WTC11 (cell line): ENCODE results near the gene AREL1. TPM values are rescaled to one million over a fixed set of nuclear protein-coding genes. Genes with fewer than 3 reads are reported as not detected.

Experiments
- ATAC-seq: fragments of 200-7000 bp; cut with Tn5 transposase; 2 replicates; pipeline ENCODE4 v1.10.0; 2021; ENCODE audit warnings: mild to moderate bottlenecking, moderate library complexity
- CTCF ChIA-PET: fragments of 300-600 bp; sonication (Branson Sonifier 250); formaldehyde crosslinking; loops from one replicate; lab custom pipeline; 2021; ENCODE audit warnings: antibody characterized with exemption; lab: Charles Lee
- POLR2A ChIA-PET: fragments of 350-600 bp; sonication (Branson Sonifier 250); formaldehyde crosslinking; loops from one replicate; lab custom pipeline; 2021; ENCODE audit warnings: antibody characterized with exemption; lab: Charles Lee
- DNase-seq: peaks from one replicate; pipeline ENCODE4 v3.0.0; 2021; ENCODE audit warnings: low spot score
- H3K27ac Mint-ChIP-seq: 2 replicates; pipeline ENCODE4 v1.8.0; 2021; ENCODE audit warnings: mixed read lengths
- H3K27me3 Mint-ChIP-seq: 2 replicates; pipeline ENCODE4 v1.8.0; 2021; ENCODE audit warnings: low read depth, mild to moderate bottlenecking, moderate library complexity, mixed read lengths
- H3K36me3 Mint-ChIP-seq: 2 replicates; pipeline ENCODE4 v1.8.0; 2021; ENCODE audit warnings: mixed read lengths
- H3K4me1 Mint-ChIP-seq: 2 replicates; pipeline ENCODE4 v1.8.0; 2022; ENCODE audit warnings: mixed read lengths
- H3K4me3 Mint-ChIP-seq: 2 replicates; pipeline ENCODE4 v1.8.0; 2021; ENCODE audit warnings: mild to moderate bottlenecking, moderate library complexity, mixed read lengths
- H3K9me3 Mint-ChIP-seq: 2 replicates; pipeline ENCODE4 v1.8.0; 2021; ENCODE audit warnings: mixed read lengths
- FOXK1 ChIP-seq: sonication (generic); formaldehyde crosslinking; IDR thresholded peaks from 2 replicates; pipeline ENCODE4 v1.8.0; 2022; ENCODE audit warnings: mild to moderate bottlenecking, moderate library complexity, missing genetic modification reagents
- FOXP1 ChIP-seq: sonication (generic); formaldehyde crosslinking; IDR thresholded peaks from 2 replicates; pipeline ENCODE4 v1.8.0; 2022; ENCODE audit warnings: missing genetic modification reagents, mild to moderate bottlenecking, moderate library complexity, borderline replicate concordance
- MXD4 ChIP-seq: fragments of 250-450 bp; sonication (Bioruptor Pico); IDR thresholded peaks from 2 replicates; pipeline ENCODE4 v1.8.0; 2021; ENCODE audit warnings: mild to moderate bottlenecking, moderate library complexity, borderline replicate concordance
- NFE2L1 ChIP-seq: sonication (generic); formaldehyde crosslinking; IDR thresholded peaks from 2 replicates; pipeline ENCODE4 v1.8.1; 2023; ENCODE audit warnings: missing genetic modification reagents
- OVOL2 ChIP-seq: fragments of 250-450 bp; sonication (Bioruptor Pico); IDR thresholded peaks from 2 replicates; pipeline ENCODE4 v1.9.0; 2021; ENCODE audit warnings: mild to moderate bottlenecking, borderline replicate concordance
- SP1 ChIP-seq: sonication (generic); formaldehyde crosslinking; conservative IDR thresholded peaks from 2 replicates; pipeline ENCODE4 v1.8.1; 2022; ENCODE audit warnings: missing genetic modification reagents
- TP53 ChIP-seq: sonication (generic); formaldehyde crosslinking; IDR thresholded peaks from 2 replicates; pipeline ENCODE4 v1.8.1; 2023; ENCODE audit warnings: mild to moderate bottlenecking, missing genetic modification reagents
- ZBTB21 ChIP-seq: sonication (generic); formaldehyde crosslinking; IDR thresholded peaks from 2 replicates; pipeline ENCODE4 v1.8.1; 2023; ENCODE audit warnings: mild to moderate bottlenecking, missing genetic modification reagents, borderline replicate concordance
- ZNF423 ChIP-seq: fragments of 250-450 bp; sonication (Bioruptor Pico); IDR thresholded peaks from 2 replicates; pipeline ENCODE4 v2.1.2; 2022; ENCODE audit warnings: mild to moderate bottlenecking, moderate library complexity
- ZNF671 ChIP-seq: fragments of 250-450 bp; sonication (Bioruptor Pico); IDR thresholded peaks from 2 replicates; pipeline ENCODE4 v1.8.0; 2021; ENCODE audit warnings: mild to moderate bottlenecking
- total RNA-seq: library from RNA; stranded (reverse); gene quantifications from 3 replicates; pipeline ENCODE4 v1.2.3, GENCODE V29; 2021
- TF ChIP-seq, protein P1 (sequence below): fragments of 200-600 bp; IDR thresholded peaks from 2 replicates; pipeline ENCODE4 v1.8.0; 2022; ENCODE audit warnings: antibody characterized with exemption
- TF ChIP-seq, protein P2 (sequence below): sonication (generic); formaldehyde crosslinking; IDR thresholded peaks from 2 replicates; pipeline ENCODE4 v1.8.0; 2023; ENCODE audit warnings: missing genetic modification reagents, mild to moderate bottlenecking, borderline replicate concordance
- TF ChIP-seq, protein P3 (sequence below): sonication (generic); formaldehyde crosslinking; IDR thresholded peaks from 2 replicates; pipeline ENCODE4 v1.8.1; 2023; ENCODE audit warnings: mild to moderate bottlenecking, missing genetic modification reagents
- TF ChIP-seq, protein P4 (sequence below): fragments of 250-450 bp; sonication (Bioruptor Pico); IDR thresholded peaks from 2 replicates; pipeline ENCODE4 v1.9.0; 2021; ENCODE audit warnings: mild to moderate bottlenecking
- TF ChIP-seq, protein P5 (sequence below): sonication (generic); formaldehyde crosslinking; IDR thresholded peaks from 2 replicates; pipeline ENCODE4 v1.8.1; 2023; ENCODE audit warnings: mild to moderate bottlenecking, moderate library complexity, missing genetic modification reagents

The AREL1 gene
- total RNA-seq, 1 experiment from 2014 or later, result 37.0 TPM

DNA sequence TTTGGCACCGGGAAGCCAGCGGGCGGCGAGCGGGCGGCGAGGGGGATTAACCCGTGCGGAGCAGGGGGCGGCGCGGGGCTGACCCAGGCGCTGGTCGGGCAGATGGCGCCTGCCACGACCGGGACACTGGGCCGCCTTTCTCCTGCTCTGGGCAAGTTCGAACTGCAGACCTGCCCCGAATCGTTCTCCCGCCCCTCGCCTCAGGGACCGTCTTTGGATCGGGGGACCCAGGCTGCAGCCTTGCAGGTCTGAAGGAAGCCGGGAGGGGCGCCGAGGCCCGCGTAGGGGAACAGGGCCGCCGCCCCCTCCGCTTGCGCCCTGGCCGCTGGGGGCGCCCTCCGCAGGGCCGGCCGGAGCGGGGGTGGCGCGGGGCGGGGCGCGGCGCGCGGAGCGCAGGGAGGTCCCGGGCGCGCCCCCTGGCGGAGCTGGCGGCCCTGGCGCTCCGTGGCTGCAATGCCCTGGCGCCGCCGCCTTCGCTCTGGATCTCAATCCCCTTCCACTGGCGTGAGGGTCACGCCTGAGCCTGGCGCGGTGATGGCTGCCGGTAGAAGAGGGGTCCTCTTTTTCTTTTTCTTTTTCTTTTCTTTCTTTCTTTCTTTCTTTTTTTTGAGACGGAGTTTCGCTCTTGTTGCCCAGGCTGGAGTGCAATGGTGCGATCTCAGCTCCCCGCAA lies 100.4 kb downstream of the AREL1 start:
- peaks cover 21% of the 10 kb centered on the region for H3K4me1 Mint-ChIP-seq
- POLR2A ChIA-PET, result interaction anchor here (0.9 kb wide), 1 partner anchor 81 kb away, joined by 3 read pairs; no protein-coding TSS in a partner anchor
- H3K36me3 Mint-ChIP-seq, result no peaks in the 10 kb centered on the region
- H3K9me3 Mint-ChIP-seq, result no peaks in the 10 kb centered on the region
- peak; percentile 88 for DNase-seq
- TF ChIP-seq, protein P1, sequence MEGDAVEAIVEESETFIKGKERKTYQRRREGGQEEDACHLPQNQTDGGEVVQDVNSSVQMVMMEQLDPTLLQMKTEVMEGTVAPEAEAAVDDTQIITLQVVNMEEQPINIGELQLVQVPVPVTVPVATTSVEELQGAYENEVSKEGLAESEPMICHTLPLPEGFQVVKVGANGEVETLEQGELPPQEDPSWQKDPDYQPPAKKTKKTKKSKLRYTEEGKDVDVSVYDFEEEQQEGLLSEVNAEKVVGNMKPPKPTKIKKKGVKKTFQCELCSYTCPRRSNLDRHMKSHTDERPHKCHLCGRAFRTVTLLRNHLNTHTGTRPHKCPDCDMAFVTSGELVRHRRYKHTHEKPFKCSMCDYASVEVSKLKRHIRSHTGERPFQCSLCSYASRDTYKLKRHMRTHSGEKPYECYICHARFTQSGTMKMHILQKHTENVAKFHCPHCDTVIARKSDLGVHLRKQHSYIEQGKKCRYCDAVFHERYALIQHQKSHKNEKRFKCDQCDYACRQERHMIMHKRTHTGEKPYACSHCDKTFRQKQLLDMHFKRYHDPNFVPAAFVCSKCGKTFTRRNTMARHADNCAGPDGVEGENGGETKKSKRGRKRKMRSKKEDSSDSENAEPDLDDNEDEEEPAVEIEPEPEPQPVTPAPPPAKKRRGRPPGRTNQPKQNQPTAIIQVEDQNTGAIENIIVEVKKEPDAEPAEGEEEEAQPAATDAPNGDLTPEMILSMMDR, result peak; percentile 40
- TF ChIP-seq OVOL2 (CRISPR knock-in tag), result no peak
- TF ChIP-seq, protein P2, sequence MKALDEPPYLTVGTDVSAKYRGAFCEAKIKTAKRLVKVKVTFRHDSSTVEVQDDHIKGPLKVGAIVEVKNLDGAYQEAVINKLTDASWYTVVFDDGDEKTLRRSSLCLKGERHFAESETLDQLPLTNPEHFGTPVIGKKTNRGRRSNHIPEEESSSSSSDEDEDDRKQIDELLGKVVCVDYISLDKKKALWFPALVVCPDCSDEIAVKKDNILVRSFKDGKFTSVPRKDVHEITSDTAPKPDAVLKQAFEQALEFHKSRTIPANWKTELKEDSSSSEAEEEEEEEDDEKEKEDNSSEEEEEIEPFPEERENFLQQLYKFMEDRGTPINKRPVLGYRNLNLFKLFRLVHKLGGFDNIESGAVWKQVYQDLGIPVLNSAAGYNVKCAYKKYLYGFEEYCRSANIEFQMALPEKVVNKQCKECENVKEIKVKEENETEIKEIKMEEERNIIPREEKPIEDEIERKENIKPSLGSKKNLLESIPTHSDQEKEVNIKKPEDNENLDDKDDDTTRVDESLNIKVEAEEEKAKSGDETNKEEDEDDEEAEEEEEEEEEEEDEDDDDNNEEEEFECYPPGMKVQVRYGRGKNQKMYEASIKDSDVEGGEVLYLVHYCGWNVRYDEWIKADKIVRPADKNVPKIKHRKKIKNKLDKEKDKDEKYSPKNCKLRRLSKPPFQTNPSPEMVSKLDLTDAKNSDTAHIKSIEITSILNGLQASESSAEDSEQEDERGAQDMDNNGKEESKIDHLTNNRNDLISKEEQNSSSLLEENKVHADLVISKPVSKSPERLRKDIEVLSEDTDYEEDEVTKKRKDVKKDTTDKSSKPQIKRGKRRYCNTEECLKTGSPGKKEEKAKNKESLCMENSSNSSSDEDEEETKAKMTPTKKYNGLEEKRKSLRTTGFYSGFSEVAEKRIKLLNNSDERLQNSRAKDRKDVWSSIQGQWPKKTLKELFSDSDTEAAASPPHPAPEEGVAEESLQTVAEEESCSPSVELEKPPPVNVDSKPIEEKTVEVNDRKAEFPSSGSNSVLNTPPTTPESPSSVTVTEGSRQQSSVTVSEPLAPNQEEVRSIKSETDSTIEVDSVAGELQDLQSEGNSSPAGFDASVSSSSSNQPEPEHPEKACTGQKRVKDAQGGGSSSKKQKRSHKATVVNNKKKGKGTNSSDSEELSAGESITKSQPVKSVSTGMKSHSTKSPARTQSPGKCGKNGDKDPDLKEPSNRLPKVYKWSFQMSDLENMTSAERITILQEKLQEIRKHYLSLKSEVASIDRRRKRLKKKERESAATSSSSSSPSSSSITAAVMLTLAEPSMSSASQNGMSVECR (CRISPR knock-in tag), result no peak
- TF ChIP-seq MXD4 (CRISPR knock-in tag), result no peak
- TF ChIP-seq, protein P3, sequence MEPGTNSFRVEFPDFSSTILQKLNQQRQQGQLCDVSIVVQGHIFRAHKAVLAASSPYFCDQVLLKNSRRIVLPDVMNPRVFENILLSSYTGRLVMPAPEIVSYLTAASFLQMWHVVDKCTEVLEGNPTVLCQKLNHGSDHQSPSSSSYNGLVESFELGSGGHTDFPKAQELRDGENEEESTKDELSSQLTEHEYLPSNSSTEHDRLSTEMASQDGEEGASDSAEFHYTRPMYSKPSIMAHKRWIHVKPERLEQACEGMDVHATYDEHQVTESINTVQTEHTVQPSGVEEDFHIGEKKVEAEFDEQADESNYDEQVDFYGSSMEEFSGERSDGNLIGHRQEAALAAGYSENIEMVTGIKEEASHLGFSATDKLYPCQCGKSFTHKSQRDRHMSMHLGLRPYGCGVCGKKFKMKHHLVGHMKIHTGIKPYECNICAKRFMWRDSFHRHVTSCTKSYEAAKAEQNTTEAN (CRISPR knock-in tag), result no peak
- peak; percentile 45; the same call in 1 of the 2 replicates for TF ChIP-seq FOXK1
- TF ChIP-seq SP1 (CRISPR knock-in tag), result peak; percentile 73
- 0 out of 2 replicates have a peak, but pooled peaks have one; percentile 33 for TF ChIP-seq FOXP1 (CRISPR knock-in tag)
- TF ChIP-seq, all 79 proteins: peak for 4
- H3K27ac Mint-ChIP-seq, result no peak overlapping the region
- ATAC-seq, result peak; percentile 84
- CTCF ChIA-PET, result interaction anchor here (0.6 to 5.9 kb wide), 36 partner anchors 10 to 354 kb away, joined by 3 to 110 read pairs (median 5); partner anchors contain the start of genes ISCA2, NPC2, RPS6KL1 and YLPM1
- H3K4me3 Mint-ChIP-seq, result peak overlapping the region; percentile 76
- H3K27me3 Mint-ChIP-seq, result peaks cover 68% of the 10 kb centered on the region

DNA sequence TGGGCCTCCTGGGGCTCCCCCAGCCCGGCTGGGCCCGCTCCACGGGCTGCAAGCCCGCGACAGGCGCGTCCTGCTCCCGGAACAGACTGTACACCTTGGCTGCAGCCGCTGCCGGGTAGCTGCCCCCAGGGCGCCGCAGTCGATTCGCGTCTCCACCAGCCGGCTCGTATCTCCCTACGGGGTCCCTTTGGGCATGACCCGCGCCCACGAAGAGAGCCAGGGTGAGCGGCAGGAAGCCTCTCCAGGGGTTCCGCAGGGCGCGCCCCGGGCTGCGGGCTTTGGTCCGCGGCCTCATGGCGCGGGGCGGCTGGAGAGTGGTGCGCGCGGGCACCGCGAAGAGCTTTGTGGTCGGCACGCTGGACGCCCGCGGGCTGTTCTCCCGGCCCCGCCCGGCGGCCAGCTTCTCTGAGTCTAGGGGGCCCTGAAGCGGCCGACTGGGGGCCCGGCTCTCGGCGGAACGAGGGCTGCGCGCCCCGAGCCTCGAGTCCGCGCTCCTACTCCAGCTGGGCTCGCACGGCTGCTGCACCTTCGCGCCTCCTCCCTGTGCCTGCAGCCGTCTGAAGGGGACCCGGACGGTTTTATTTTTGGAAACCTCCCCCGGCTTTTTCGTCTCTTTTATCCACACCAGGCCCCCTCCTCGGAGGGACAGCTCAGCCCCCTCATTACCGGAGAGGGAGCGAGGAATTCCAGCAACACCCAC lies 101.1 kb downstream of the AREL1 start, which contains the start of gene LTBP2:
LTBP2 (minus strand) TSS at position 588 of the 700 bp plus-strand sequence; CDS start at position 295, 293 bp downstream.
- peak; percentile 26 for DNase-seq
- Mint-ChIP-seq H3K27ac (no peak within 1 kb of the TSS), H3K27me3 (peaks cover 68% of the 10 kb centered on the region), H3K9me3 (no peaks in the 10 kb centered on the region), H3K4me1 (peaks cover 15% of the 10 kb centered on the region), H3K36me3 (no peaks in the 10 kb centered on the region), H3K4me3 (peak within 1 kb of the TSS; percentile 76)
- POLR2A ChIA-PET, result interaction anchor here (0.9 kb wide), 1 partner anchor 80 kb away, joined by 3 read pairs; no protein-coding TSS in a partner anchor
- peak; percentile 8 for ATAC-seq
- CTCF ChIA-PET, result interaction anchor here (0.6 to 5.9 kb wide), 31 partner anchors 9 to 354 kb away, joined by 3 to 110 read pairs (median 5); partner anchors contain the start of genes ISCA2, NPC2, RPS6KL1 and YLPM1
- TF ChIP-seq, protein P4, sequence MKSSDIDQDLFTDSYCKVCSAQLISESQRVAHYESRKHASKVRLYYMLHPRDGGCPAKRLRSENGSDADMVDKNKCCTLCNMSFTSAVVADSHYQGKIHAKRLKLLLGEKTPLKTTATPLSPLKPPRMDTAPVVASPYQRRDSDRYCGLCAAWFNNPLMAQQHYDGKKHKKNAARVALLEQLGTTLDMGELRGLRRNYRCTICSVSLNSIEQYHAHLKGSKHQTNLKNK (CRISPR knock-in tag), result no peak
- TF ChIP-seq ZBTB21 (CRISPR knock-in tag) (no peak), NFE2L1 (CRISPR knock-in tag) (no peak), ZNF423 (peak; percentile 60; the same call in 1 of the 2 replicates), ZNF671 (no peak), TP53 (CRISPR knock-in tag) (peak; percentile 37; the same call in 1 of the 2 replicates)
- TF ChIP-seq, protein P2 (CRISPR knock-in tag), result 0 out of 2 replicates have a peak, but pooled peaks have one; percentile 21
- TF ChIP-seq, protein P5, sequence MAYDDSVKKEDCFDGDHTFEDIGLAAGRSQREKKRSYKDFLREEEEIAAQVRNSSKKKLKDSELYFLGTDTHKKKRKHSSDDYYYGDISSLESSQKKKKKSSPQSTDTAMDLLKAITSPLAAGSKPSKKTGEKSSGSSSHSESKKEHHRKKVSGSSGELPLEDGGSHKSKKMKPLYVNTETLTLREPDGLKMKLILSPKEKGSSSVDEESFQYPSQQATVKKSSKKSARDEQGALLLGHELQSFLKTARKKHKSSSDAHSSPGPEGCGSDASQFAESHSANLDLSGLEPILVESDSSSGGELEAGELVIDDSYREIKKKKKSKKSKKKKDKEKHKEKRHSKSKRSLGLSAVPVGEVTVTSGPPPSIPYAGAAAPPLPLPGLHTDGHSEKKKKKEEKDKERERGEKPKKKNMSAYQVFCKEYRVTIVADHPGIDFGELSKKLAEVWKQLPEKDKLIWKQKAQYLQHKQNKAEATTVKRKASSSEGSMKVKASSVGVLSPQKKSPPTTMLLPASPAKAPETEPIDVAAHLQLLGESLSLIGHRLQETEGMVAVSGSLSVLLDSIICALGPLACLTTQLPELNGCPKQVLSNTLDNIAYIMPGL (CRISPR knock-in tag), result peak; percentile 47
